GM19467 (cell line): ENCODE measurements around the gene ABHD10.

Experiments used
- ATAC-seq: cut with Tn5 transposase; IDR thresholded peaks from one replicate; pipeline ENCODE4 v1.9.1; 2021; ENCODE audit warnings: mild to moderate bottlenecking, moderate library complexity; ENCODE audit not compliant: unreplicated experiment

The ABHD10 gene

GRCh38 chr3:111978583-111979433 lies at the start of gene ABHD10:
Gene ABHD10, plus strand, starts transcription at chr3:111979026. Its CDS starts 36 bp downstream, at chr3:111979062.
- peak; percentile 92 for ATAC-seq

- no peak for ATAC-seq
Measured at GRCh38 chr3:111929484-111929883, 49.3 kb upstream of the ABHD10 start.

GRCh38 chr3:111932946-111933345 lies 45.9 kb upstream of the ABHD10 start:
- ATAC-seq = no peak

- ATAC-seq = no peak
Measured at GRCh38 chr3:111936191-111936841, 42.5 kb upstream of the ABHD10 start.

- no peak for ATAC-seq
Measured at GRCh38 chr3:111936967-111937366, 41.9 kb upstream of the ABHD10 start.

- no peak for ATAC-seq
Measured at GRCh38 chr3:111937871-111938270, 41.0 kb upstream of the ABHD10 start.

- no peak for ATAC-seq
Measured at GRCh38 chr3:111939873-111940272, 39.0 kb upstream of the ABHD10 start.

- no peak for ATAC-seq
Measured at GRCh38 chr3:111943533-111943932, 35.3 kb upstream of the ABHD10 start.

GRCh38 chr3:111944372-111944771 lies 34.5 kb upstream of the ABHD10 start:
- ATAC-seq = no peak

GRCh38 chr3:111947231-111947630 lies 31.6 kb upstream of the ABHD10 start:
- no peak for ATAC-seq

GRCh38 chr3:111948786-111949185 lies 30.0 kb upstream of the ABHD10 start:
- ATAC-seq = no peak

- no peak for ATAC-seq
Measured at GRCh38 chr3:111949712-111950111, 29.1 kb upstream of the ABHD10 start.

GRCh38 chr3:111951032-111951431 lies 27.8 kb upstream of the ABHD10 start:
- ATAC-seq = no peak

- no peak for ATAC-seq
Measured at GRCh38 chr3:111952086-111952485, 26.7 kb upstream of the ABHD10 start.

- ATAC-seq = no peak
Measured at GRCh38 chr3:111952866-111953450, 25.9 kb upstream of the ABHD10 start.

GRCh38 chr3:111954228-111954990 lies 24.4 kb upstream of the ABHD10 start:
- ATAC-seq = no peak

GRCh38 chr3:111955876-111956275 lies 22.9 kb upstream of the ABHD10 start:
- ATAC-seq = no peak

GRCh38 chr3:111956449-111956848 lies 22.4 kb upstream of the ABHD10 start:
- ATAC-seq = no peak

GRCh38 chr3:111956995-111957734 lies 21.7 kb upstream of the ABHD10 start:
- ATAC-seq = no peak

- no peak for ATAC-seq
Measured at GRCh38 chr3:111961461-111962164, 17.2 kb upstream of the ABHD10 start.
